Dendritic cell treated with granulocyte-macrophage colony-stimulating factor and Interleukin-4, amounts not matched to agents 40 ng/mL and 50 ng/mL, for 4 days (primary cell): ENCODE results near the gene TCAF1.

ENCODE experiments used
- H3K27ac Mint-ChIP-seq: one replicate; pipeline ENCODE4 v1.8.0; 2022; ENCODE audit warnings: mild to moderate bottlenecking, mixed read lengths
- H3K27me3 Mint-ChIP-seq: one replicate; pipeline ENCODE4 v1.8.0; 2022; ENCODE audit warnings: mild to moderate bottlenecking, mixed read lengths
- H3K36me3 Mint-ChIP-seq: one replicate; pipeline ENCODE4 v1.8.0; 2022; ENCODE audit warnings: low read depth, mixed read lengths
- H3K4me1 Mint-ChIP-seq: one replicate; pipeline ENCODE4 v1.8.0; 2022; ENCODE audit warnings: low read depth, mixed read lengths
- H3K4me3 Mint-ChIP-seq: one replicate; pipeline ENCODE4 v1.8.0; 2022; ENCODE audit warnings: mild to moderate bottlenecking, moderate library complexity, mixed read lengths
- H3K9me3 Mint-ChIP-seq: one replicate; pipeline ENCODE4 v1.8.0; 2022; ENCODE audit warnings: mixed read lengths
- intact Hi-C: fragments of 100-400 bp; cut with micrococcal nuclease; formaldehyde crosslinking; loops from one replicate; pipeline ENCODE4 v1.15.0; 2022

Gene TCAF1

GRCh38 chr7:143913945-143914615 is 12.1 kb upstream of the TCAF1 start:
- no peak overlapping the region for H3K4me3 Mint-ChIP-seq
- H3K27ac Mint-ChIP-seq: no peak overlapping the region
- no peaks in the 10 kb centered on the region for H3K4me1 Mint-ChIP-seq
- no peaks in the 10 kb centered on the region for H3K9me3 Mint-ChIP-seq
- no peaks in the 10 kb centered on the region for H3K36me3 Mint-ChIP-seq
- no peaks in the 10 kb centered on the region for H3K27me3 Mint-ChIP-seq
- intact Hi-C loops: no loop called here

GRCh38 chr7:143910473-143911248 is 8.7 kb upstream of the TCAF1 start:
- no peaks in the 10 kb centered on the region for H3K9me3 Mint-ChIP-seq

DNA sequence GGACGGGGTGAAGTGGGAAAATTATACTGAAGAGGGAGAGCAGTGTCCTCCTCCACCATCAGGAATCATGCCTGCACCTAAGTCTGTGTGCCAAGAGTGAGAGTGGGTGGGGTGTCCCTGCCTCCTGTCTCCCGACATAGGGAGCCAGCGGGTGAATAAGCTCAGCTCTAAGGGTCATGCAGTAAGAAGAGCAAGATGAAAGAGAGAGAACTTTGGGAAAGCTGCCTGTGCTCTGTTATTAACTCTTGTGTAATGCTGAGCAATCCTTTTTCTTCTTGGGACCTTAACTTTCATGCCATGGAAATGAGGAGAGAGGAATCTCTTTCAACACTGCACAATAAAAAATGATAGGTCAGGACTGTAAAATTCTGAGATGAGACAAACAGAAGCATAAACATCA is 7.9 kb upstream of the TCAF1 start:
- intact Hi-C loops: no loop called here
- H3K27me3 Mint-ChIP-seq: no peaks in the 10 kb centered on the region
- H3K4me1 Mint-ChIP-seq: no peaks in the 10 kb centered on the region
- no peaks in the 10 kb centered on the region for H3K36me3 Mint-ChIP-seq
- no peak overlapping the region for H3K4me3 Mint-ChIP-seq
- no peaks in the 10 kb centered on the region for H3K9me3 Mint-ChIP-seq
- no peak overlapping the region for H3K27ac Mint-ChIP-seq

More at GRCh38 chr7:143910473-143911248, 8.7 kb upstream of the TCAF1 start:
- no peaks in the 10 kb centered on the region for H3K36me3 Mint-ChIP-seq
- intact Hi-C loops: no loop called here
- H3K27ac Mint-ChIP-seq: no peak overlapping the region
- no peaks in the 10 kb centered on the region for H3K4me1 Mint-ChIP-seq
- H3K4me3 Mint-ChIP-seq: no peak overlapping the region
- no peaks in the 10 kb centered on the region for H3K27me3 Mint-ChIP-seq

DNA sequence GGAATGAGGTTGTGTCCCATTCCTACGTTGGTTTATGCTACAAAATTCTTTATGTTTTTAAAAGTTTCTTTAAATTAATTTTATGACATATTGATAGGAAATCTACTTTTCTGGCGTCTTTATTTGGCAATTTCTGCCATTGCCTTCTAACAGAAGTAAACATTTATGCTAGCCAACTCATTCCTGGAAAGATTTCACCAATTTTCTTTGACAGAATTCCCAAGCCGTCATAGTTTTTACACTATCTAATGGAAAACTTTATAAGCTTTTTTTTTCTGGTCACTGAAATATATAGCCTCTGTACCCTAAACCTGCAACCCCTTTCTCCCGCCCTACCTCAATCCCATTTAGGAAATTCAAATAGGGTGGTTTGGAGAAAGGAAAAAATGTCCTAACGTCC is 6.1 kb upstream of the TCAF1 start:
- peaks cover 2% of the 10 kb centered on the region for H3K27me3 Mint-ChIP-seq
- H3K27ac Mint-ChIP-seq: no peak overlapping the region
- H3K4me1 Mint-ChIP-seq: no peaks in the 10 kb centered on the region
- H3K36me3 Mint-ChIP-seq: no peaks in the 10 kb centered on the region
- no peak overlapping the region for H3K4me3 Mint-ChIP-seq
- intact Hi-C loops: no loop called here
- no peaks in the 10 kb centered on the region for H3K9me3 Mint-ChIP-seq

GRCh38 chr7:143906895-143907294 is 4.9 kb upstream of the TCAF1 start:
- Mint-ChIP-seq H3K4me1 (no peaks in the 10 kb centered on the region), H3K27ac (no peak overlapping the region), H3K4me3 (no peak overlapping the region), H3K27me3 (peaks cover 2% of the 10 kb centered on the region), H3K9me3 (no peaks in the 10 kb centered on the region), H3K36me3 (no peaks in the 10 kb centered on the region)
- intact Hi-C loops: no loop called here

DNA sequence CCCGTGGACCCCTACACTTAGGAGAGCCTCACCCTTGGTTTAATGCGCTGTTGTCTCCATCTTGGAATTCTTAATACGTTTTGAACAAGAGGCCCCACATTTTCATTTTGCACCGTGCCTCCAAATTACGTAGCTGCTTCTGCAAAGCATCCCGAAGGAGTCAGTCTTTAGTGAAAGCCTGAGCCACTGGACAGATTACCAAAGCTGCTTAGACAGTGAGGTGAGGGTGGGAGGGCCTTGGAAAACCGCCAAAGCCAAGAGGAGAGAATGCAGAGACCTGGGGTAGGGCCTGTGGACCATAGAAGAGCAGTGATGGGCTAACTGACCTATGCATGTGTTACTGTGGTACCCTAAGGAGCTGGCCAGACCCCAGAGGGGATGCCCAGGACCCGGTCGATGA is 4.2 kb upstream of the TCAF1 start:
- intact Hi-C loops: no loop called here
- H3K27ac Mint-ChIP-seq: no peak overlapping the region
- H3K27me3 Mint-ChIP-seq: peaks cover 2% of the 10 kb centered on the region
- H3K4me1 Mint-ChIP-seq: peaks cover 3% of the 10 kb centered on the region
- H3K36me3 Mint-ChIP-seq: peaks cover 7% of the 10 kb centered on the region
- no peaks in the 10 kb centered on the region for H3K9me3 Mint-ChIP-seq
- H3K4me3 Mint-ChIP-seq: no peak overlapping the region

- Mint-ChIP-seq H3K9me3 (no peaks in the 10 kb centered on the region), H3K27ac (no peak overlapping the region), H3K27me3 (peaks cover 2% of the 10 kb centered on the region), H3K36me3 (peaks cover 7% of the 10 kb centered on the region), H3K4me1 (peaks cover 10% of the 10 kb centered on the region), H3K4me3 (no peak overlapping the region)
- intact Hi-C loops: no loop called here
Measured at GRCh38 chr7:143905509-143905908, 3.5 kb upstream of the TCAF1 start.

GRCh38 chr7:143902332-143902899 is 440 bp upstream of the TCAF1 start:
- intact Hi-C loops: no loop called here
- peaks cover 7% of the 10 kb centered on the region for H3K36me3 Mint-ChIP-seq
- H3K4me1 Mint-ChIP-seq: peaks cover 22% of the 10 kb centered on the region
- peak overlapping the region; percentile 88 for H3K27ac Mint-ChIP-seq
- H3K27me3 Mint-ChIP-seq: peaks cover 2% of the 10 kb centered on the region
- no peaks in the 10 kb centered on the region for H3K9me3 Mint-ChIP-seq
- H3K4me3 Mint-ChIP-seq: peak overlapping the region; percentile 89

DNA sequence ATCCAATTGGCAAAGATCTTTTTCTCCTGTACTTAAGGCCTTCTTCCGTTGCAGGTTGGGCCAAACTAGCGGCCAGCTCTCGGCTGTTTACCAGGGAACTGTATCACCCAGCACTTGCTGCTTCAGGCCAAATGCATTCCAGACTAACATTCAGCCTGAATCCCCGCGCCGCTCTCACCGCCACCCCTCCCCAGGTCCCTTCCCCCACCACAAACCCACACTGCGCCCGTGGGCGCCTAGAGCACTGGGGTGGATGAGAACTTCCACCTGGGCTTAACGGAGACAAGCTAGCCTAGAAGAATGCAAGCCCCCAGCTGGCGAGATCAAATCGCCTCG is 676 bp downstream of the TCAF1 start:
- Mint-ChIP-seq H3K4me3 (peak overlapping the region; percentile 89), H3K27me3 (peaks cover 2% of the 10 kb centered on the region), H3K36me3 (peaks cover 7% of the 10 kb centered on the region), H3K9me3 (no peaks in the 10 kb centered on the region), H3K27ac (peak overlapping the region; percentile 88), H3K4me1 (peaks cover 22% of the 10 kb centered on the region)
- intact Hi-C loops: no loop called here

GRCh38 chr7:143900230-143900766 is 1.7 kb downstream of the TCAF1 start:
- no peaks in the 10 kb centered on the region for H3K9me3 Mint-ChIP-seq
- H3K4me3 Mint-ChIP-seq: no peak overlapping the region
- intact Hi-C loops: no loop called here
- peaks cover 2% of the 10 kb centered on the region for H3K27me3 Mint-ChIP-seq
- H3K4me1 Mint-ChIP-seq: peaks cover 22% of the 10 kb centered on the region
- H3K36me3 Mint-ChIP-seq: peaks cover 7% of the 10 kb centered on the region
- H3K27ac Mint-ChIP-seq: no peak overlapping the region

- H3K9me3 Mint-ChIP-seq: no peaks in the 10 kb centered on the region
Measured at GRCh38 chr7:143898810-143899209, 3.2 kb downstream of the TCAF1 start.

DNA sequence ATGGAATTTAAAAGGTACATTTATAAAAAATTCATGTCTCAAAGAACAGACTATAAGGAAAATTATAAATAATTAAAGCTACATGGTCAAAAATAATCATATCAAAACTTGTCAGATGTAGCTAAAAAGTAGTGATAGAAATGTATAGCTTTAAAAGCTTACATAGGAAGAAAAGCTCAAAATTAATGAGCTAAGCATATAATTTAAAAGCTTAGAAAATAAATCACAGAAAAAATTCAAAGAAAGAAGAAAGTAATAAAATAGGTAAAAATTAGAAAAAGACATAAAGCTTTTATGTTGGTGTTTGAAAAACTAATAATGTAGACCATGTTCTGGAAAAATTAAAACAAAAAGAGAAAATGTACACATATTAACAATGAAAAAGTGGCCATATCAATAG is 5.3 kb downstream of the TCAF1 start:
- Mint-ChIP-seq H3K9me3 (no peaks in the 10 kb centered on the region), H3K4me3 (no peak overlapping the region), H3K36me3 (peaks cover 5% of the 10 kb centered on the region), H3K27me3 (no peaks in the 10 kb centered on the region), H3K27ac (no peak overlapping the region), H3K4me1 (peaks cover 22% of the 10 kb centered on the region)
- intact Hi-C loops: no loop called here

More at GRCh38 chr7:143898810-143899209, 3.2 kb downstream of the TCAF1 start:
- Mint-ChIP-seq H3K27me3 (no peaks in the 10 kb centered on the region), H3K4me1 (peaks cover 22% of the 10 kb centered on the region), H3K4me3 (no peak overlapping the region), H3K36me3 (peaks cover 7% of the 10 kb centered on the region), H3K27ac (no peak overlapping the region)
- intact Hi-C loops: no loop called here

DNA sequence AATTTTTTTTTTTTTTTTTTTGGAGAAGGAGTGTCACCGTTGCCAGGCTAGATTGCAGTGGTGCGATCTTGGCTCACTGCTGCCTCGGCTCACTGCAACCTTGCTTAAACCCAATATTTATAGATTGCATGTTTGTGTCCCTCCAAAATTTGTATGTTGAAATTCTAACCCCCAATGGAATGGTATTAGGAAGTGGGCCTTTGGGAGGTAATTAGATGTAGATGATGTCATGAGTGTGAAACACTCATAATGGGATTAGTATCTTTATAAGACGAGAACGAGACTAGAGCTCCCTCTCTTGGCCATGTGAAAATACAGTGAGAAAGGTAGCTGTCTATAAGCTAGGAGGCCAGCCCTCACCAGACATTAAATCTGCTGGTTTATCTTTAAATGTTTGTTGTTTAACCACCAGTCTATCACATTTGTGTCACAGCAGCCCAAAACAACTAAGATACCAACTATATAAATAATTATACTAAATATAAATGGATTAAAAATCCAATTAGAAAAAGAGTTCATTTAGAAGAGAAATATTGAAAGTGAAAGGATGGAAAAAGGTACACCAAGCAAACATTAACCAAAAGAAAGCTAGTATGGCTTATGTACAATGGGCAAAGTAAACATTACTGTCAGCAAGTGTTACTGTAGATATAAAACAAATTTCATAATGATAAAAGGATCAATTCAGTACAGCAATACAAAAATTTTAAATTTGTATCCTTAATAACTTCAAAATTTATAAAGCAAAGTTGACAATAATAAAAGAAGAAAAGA is 9.3 kb downstream of the TCAF1 start:
- Mint-ChIP-seq H3K4me1 (no peaks in the 10 kb centered on the region), H3K36me3 (no peaks in the 10 kb centered on the region), H3K27ac (no peak overlapping the region), H3K27me3 (no peaks in the 10 kb centered on the region), H3K9me3 (no peaks in the 10 kb centered on the region), H3K4me3 (no peak overlapping the region)
- intact Hi-C loops: no loop called here

DNA sequence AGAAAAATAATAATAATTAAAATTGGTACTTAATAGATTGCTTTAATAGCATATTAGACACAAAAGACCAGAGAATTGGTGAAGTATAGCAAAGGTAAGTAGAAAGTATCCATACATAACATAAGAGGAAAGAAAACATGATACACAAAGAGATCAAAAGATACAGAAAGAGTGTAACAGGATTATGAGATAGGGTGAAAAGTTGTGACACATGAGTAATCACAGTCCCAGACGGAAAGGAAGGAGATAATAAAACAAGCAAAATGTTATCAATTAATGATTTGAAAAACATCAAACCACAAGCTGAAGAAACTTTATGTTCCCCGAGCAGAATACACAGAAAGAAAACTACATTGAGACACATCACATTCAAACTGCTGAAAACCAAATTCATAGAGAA is 10.5 kb downstream of the TCAF1 start:
- Mint-ChIP-seq H3K4me3 (no peak overlapping the region), H3K36me3 (no peaks in the 10 kb centered on the region), H3K27me3 (peaks cover 2% of the 10 kb centered on the region), H3K4me1 (peaks cover 6% of the 10 kb centered on the region), H3K27ac (no peak overlapping the region), H3K9me3 (no peaks in the 10 kb centered on the region)
- intact Hi-C loops: no loop called here
